Stimulated activated CD8-positive, alpha-beta memory T cell treated with anti-CD3 and anti-CD28 coated beads, Interleukin-12 subunit alpha, Interleukin-12 subunit beta, amount 100 ng/mL, for 24 hours (primary cell): ENCODE data around the gene CXCR5.

Experiments
- DNase-seq: peaks from one replicate; pipeline ENCODE4 v3.0.0-alpha.2; 2020; ENCODE audit errors: extremely low read depth

The CXCR5 gene

GRCh38 chr11:118912742-118913410 is 29.2 kb downstream of the CXCR5 start:
- DNase-seq, result no peak

DNA sequence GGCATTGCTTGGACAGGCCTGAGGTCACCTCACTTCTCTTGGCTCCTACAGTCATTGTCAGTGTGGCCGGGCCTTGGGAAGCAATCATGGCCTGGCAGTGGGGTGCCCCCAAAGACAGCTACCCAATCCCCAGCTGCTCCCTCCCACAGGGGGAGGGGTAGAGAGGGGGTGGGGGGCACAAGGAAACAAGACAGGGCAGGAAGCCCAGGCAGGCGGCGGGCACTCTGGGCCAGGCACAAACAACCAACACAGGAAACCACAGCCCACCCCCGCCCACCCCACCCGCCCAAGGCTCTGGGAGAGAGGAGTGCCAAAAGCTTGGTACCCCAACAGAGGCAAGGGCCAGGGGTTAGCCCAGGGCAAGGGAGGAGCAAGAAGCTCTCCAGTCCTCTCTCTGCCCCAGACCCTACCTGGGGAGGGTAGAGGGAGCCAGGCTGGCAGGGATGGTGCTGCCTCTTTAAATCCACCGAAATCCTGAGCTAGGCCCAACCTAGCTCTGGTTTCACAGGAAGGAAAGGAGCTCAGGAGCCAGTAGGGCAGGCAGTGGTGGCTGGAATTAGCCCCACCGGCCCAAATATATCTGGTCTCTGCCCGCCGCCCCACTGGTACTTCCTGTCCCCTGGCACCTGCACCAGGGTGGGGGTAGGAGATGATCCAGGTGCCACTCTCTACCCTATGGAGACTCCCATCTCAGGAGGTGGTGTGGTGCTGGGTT is 29.9 kb downstream of the CXCR5 start:
- no peak for DNase-seq

DNA sequence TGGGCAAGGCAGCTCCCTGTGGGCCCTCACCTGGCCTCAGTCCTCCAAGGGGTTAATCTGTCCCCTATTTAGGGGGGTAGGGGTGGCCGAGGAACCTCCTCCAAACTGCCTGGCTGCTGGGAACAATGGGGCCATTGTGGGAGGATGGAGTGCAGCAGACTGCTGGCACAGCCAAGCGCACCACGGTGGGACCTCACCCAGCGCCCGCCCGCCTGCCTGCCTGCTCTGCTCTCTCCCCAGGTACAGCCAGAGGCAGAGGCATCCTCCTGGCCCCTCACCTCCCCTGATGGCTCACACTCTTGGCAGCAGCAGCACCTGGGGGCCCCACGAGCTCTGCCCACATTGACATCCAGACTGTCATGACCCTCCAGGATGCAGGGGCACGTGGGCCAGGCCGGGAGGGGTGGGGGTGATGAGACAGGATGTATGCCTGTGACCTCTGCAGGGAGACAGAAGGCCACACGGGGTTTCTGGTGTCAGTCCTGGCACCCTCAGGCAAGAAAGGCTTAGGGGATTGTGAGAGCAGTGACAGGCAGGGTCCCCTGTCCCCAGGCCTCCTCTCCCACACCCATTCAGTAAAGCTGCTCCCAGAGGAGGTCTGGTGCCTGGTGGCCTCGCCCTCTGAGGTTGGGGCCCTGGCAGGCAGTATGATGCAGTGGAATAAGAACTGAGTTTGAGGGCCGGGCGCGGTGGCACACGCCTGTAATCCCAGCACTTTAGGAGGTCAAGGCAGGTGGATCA is 30.7 kb downstream of the CXCR5 start:
- DNase-seq, result no peak

DNA sequence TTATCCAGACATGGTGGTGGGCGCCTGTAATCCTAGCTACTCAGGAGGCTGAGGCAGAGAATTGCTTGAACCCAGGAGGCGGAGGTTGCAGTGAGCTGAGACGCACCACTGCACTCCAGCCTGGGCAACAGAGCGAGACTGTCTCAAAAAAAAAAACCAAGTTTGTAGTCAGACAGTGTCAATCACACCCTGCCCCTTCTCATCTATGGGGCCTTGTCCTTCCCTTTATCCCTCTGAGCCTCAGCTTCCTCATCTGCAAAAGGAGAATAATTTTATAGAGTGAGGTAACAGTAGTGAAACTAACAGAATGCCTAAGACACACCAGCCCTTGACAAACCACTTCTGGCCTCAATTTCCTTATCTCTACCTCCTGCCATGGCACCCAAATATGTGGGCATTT is 31.3 kb downstream of the CXCR5 start:
- DNase-seq, result no peak

DNA sequence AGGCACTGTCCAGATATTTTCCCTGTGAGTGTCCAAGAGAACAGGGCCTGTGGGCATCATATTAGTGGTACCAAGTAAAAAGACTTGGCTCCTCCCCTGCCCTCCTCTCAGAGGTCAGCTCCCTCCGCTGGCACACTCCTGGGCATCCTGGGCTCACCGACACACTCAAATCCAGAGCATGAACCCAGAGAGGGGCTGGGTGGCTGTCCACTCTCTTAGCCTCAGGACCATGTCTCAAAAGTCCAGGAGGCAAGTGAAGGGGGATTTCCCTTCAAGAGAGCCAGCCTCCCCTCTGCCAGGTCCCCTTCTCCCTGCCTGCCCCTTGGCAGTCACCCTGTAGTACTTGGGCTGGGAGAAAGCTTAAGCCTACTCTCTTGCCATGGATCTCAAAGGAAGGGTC is 31.7 kb downstream of the CXCR5 start:
- DNase-seq, result no peak

GRCh38 chr11:118915941-118916841 is 32.5 kb downstream of the CXCR5 start:
- DNase-seq, result no peak

GRCh38 chr11:118916842-118917388 is 33.2 kb downstream of the CXCR5 start:
- DNase-seq, result no peak

DNA sequence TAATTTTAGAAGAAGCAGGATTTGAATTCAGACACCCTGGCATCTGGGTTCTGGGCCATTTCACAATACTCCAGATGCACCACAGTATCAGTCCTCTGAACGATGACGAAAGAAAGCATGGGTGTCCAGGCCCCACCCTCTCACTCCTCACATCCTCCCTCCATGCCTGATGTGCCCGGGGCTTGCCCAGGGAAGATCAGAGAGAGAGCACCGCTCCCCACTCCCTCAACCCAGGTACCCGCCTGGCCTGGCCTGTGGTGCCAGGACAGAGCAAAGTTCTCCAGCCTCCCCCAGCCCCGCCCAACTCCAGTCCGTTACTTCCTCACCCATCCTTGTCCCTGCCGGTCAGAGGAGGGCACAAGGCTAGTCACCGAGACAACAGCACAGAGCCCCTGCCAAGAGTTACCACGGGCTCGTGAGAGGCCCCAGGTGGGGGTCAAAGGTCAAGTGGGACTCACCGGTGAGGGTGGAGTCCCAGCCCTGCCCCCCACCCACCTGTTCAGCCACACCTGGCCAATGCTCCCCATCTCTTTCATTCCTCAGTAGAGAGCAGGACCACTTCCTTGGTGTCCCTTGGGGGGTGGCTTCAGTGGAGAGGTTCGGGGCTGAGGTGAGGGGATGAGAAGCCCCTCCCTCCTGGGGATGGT is 33.9 kb downstream of the CXCR5 start:
- no peak for DNase-seq

- no peak for DNase-seq
Observed at GRCh38 chr11:118918128-118918685, 34.5 kb downstream of the CXCR5 start.

- no peak for DNase-seq
Observed at GRCh38 chr11:118918686-118919280, 35.1 kb downstream of the CXCR5 start.

DNA sequence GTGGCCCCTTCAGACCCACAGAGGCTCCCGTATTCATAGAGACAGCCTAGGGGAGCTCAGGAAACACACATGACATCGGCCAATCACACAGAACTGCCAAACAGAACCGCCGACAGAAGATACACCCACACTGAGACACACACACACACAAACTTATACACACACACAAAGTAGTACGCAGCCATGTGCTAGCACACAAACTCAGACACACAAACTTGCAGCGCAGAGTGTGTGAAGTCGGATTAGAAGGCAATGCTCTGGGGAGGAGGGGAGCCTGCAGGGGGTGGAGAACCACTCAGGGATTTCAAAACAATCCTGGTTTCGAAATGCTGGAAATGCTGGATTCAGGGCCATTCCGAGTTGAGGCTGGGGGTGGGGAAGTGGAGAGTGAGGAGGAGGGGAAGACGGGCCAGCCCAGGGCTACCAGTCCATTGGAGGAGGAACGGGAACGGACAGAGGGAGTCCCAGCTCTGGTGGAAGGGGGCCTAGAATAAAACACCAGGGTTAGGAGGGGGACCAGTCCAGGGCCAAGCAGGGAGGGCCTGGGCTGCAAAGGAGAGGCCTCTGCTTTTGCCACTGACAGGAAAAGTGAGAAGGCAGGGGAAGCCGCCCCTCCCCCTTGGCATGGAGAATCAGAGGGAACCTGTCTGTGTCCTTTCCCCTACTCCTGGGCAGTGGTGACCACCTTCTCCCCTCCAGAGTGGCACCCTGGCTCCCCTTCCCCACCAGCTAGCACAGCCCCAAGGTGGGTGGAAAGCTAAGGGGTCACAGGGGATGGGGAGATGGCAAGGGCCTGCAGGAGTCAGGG is 37.6 kb downstream of the CXCR5 start:
- DNase-seq, result no peak

DNA sequence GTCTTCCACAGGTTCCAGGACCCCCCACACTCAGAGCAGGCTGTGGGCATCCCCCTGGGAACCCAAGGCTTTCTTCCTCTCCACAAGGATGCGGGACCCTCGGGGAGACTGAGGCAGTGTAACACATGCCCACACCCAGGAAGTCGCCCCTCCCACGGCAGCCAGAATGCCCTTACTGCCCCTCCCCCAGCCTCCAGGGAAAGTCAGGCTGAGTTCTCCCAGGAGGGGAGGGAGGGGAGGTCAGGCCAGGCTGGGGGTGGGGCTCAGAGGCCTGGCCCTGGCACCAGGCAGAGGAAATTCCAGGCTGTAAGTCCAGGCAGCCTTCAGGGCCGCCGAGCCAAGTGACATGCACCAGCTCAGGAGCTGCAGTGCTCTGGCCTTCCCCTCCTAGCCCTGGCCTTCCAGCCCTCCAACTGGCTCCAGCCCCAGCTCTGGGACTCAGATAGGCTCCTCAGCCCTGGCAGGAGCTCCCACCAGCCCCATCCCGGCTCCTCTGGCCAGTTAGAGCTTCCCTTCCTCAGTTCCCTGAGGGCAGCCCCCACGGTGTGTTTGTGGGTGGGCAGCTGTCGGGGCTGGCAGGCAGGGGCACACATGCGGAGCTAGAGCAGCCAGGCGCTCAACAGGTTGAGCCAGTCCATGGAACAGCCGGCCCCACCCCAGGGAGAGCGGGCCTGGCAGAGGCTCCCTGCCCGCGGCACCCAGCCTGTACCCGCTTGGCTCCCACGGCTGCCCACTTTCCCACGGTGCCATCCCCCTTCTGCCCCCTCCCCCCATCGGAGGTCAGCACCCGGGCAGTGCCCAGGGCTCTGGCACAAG is 38.4 kb downstream of the CXCR5 start:
- DNase-seq, result no peak

- DNase-seq, result no peak
Observed at GRCh38 chr11:118922745-118923627, 39.3 kb downstream of the CXCR5 start.

GRCh38 chr11:118923721-118924587 is 40.3 kb downstream of the CXCR5 start:
- no peak for DNase-seq

GRCh38 chr11:118924591-118925585 is 41.2 kb downstream of the CXCR5 start:
- no peak for DNase-seq
